ENCODE results near the gene SNTG2. TPM values are rescaled to one million over a fixed set of nuclear protein-coding genes. Genes with fewer than 3 reads are reported as not detected.
"Not testable (repeated sequence)": the region's sequence is repeated elsewhere in the genome, so short reads cannot be mapped to it uniquely, and the experiment has no call there.

SNTG2 gene
- total RNA-seq, 6 experiments from 2014 or later: not detected

DNA sequence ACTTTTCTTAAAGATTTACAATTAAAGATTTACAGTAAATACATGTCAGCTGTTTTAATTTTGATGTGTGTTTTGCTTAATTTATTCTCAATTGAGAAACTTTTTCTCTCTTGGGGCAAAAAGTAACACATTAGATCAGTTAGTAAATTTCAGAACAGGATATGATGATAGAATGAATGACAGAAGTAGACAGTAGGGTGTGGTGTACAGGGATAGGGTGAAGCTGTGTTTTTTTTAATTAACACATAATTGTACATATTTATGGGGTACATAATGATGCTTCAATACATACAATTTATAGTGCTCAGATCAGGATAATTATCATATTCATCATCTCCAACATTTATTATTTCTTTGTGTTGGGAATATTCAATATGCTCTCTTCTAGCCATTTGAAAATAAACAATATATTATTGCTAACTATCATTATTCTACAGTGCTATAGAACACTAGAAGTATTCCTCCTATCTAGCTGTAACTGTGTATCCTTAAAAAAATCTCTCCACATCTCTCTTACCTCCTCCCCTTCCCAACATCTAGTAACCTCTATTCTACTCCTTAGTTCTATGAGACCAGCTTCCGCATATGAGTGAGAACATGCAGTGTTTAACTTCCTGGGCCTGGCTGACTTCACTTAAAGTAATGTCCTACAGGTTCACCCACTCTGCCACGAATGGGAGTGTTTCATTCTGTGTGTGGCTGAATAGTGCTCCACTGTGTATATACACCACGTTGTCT is 175.2 kb downstream of the SNTG2 start:
- Histone ChIP-seq H3K27ac (no peak overlapping the region), H3K4me1 (no peaks in the 10 kb centered on the region), H3K9me3 (no peaks in the 10 kb centered on the region), H3K27me3 (no peaks in the 10 kb centered on the region), H3K36me3 (no peaks in the 10 kb centered on the region), H3K4me3 (no peak overlapping the region)
- no peak for ATAC-seq
- no peak for TF ChIP-seq CTCF (IDR thresholded peaks at IDR 0.05)
- TF ChIP-seq POLR2A (IDR thresholded peaks at IDR 0.05): no peak
- 47% methylated on average over 3 of the region's 3 CpGs for WGBS (ENCODE audit: insufficient coverage, low coverage, low lambda C conversion rate, missing lambda C conversion rate)
- intact Hi-C loops (cut with DNase I): no loop called here
- no peak for DNase-seq

GRCh38 chr2:1129982-1130381 is 179.3 kb downstream of the SNTG2 start:
- no peak overlapping the region for H3K4me3 ChIP-seq
- no peak for DNase-seq
- ATAC-seq: no peak
- H3K27ac ChIP-seq: no peak overlapping the region
- H3K36me3 ChIP-seq: no peaks in the 10 kb centered on the region
- intact Hi-C loops (cut with DNase I): no loop called here
- H3K27me3 ChIP-seq: no peaks in the 10 kb centered on the region
- no peaks in the 10 kb centered on the region for H3K4me1 ChIP-seq
- no peaks in the 10 kb centered on the region for H3K9me3 ChIP-seq
- TF ChIP-seq CTCF (IDR thresholded peaks at IDR 0.05) (no peak), POLR2A (IDR thresholded peaks at IDR 0.05) (no peak)

DNA sequence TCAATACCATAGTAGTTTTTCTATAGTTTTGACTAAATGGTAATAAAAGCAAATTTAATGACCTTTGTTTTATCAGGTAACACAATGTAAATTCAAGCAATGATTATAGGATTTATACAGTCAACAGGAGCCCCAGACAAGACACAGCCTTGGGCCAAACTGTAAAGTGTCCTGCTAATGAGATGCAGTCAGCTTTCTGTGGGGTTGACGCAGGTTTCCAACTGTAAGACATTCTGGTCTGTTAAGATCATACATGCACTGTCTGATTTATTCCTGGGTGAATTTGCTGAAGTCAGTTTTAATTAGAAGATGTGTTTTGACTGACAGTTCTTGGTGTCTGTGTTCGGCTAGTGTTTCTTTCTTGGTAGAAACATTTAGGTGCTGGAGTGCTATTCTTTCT is 180.3 kb downstream of the SNTG2 start:
- H3K4me1 ChIP-seq: no peaks in the 10 kb centered on the region
- H3K4me3 ChIP-seq: no peak overlapping the region
- DNase-seq (no peak), ATAC-seq (no peak)
- H3K27ac ChIP-seq: no peak overlapping the region
- intact Hi-C loops (cut with DNase I): no loop called here
- TF ChIP-seq CTCF (IDR thresholded peaks at IDR 0.05): no peak
- TF ChIP-seq POLR2A (IDR thresholded peaks at IDR 0.05): no peak
- no peaks in the 10 kb centered on the region for H3K9me3 ChIP-seq
- WGBS (ENCODE audit: insufficient coverage, low coverage, low lambda C conversion rate, missing lambda C conversion rate): 54% methylated on average over 2 of the region's 2 CpGs
- H3K36me3 ChIP-seq: no peaks in the 10 kb centered on the region
- no peaks in the 10 kb centered on the region for H3K27me3 ChIP-seq

DNA sequence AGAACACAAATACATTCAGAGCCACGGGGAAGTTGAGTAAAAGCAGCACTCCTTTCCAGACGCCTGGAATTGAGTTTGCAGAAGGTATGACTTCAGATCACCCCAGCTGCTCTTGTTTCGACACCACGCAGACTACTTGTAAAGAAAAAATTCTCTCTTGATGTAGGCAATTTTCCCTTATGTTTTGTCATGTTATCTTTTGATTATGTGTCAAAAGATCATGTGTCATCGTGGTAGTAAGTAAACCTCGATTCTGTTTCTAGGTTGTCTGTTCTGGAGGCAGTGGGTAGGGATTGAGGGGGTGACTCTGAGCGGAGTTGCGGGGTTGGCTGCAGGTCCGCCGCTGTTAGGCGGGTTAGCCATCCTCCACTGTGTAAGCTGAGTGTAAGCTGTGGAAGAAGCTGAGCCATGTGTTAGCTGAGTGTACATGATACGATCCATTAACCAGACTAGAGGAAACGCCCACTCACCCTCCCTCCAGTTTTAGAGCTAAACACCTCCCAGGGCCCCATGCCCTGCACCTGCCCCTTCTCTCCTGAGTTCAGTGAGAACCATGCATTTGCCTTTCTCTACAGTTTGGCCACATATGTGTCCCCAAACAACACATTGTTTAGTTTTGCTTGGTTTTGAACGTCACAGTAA is 181.8 kb downstream of the SNTG2 start:
- WGBS (ENCODE audit: insufficient coverage, low coverage, low lambda C conversion rate, missing lambda C conversion rate): 70% methylated on average over 14 of the region's 14 CpGs
- no peaks in the 10 kb centered on the region for H3K4me1 ChIP-seq
- ATAC-seq (no peak), DNase-seq (no peak)
- no peaks in the 10 kb centered on the region for H3K27me3 ChIP-seq
- H3K9me3 ChIP-seq: no peaks in the 10 kb centered on the region
- H3K4me3 ChIP-seq: no peak overlapping the region
- intact Hi-C loops (cut with DNase I): no loop called here
- no peak overlapping the region for H3K27ac ChIP-seq
- no peak for TF ChIP-seq CTCF (IDR thresholded peaks at IDR 0.05)
- no peak for TF ChIP-seq POLR2A (IDR thresholded peaks at IDR 0.05)
- no peaks in the 10 kb centered on the region for H3K36me3 ChIP-seq

- H3K4me3 ChIP-seq; DNase-seq; H3K27ac ChIP-seq; H3K27me3 ChIP-seq; ATAC-seq; H3K36me3 ChIP-seq; intact Hi-C loops (cut with DNase I); H3K9me3 ChIP-seq; H3K4me1 ChIP-seq: not testable (repeated sequence)
- WGBS (ENCODE audit: insufficient coverage, low coverage, low lambda C conversion rate, missing lambda C conversion rate): 52% methylated on average over 12 of the region's 16 CpGs
Observed at GRCh38 chr2:1133896-1134295, 183.2 kb downstream of the SNTG2 start.
